Measurements from ENCODE around the gene CPNE7.

Gene CPNE7

GRCh38 chr16:89575247-89576152 lies at the start of gene CPNE7:
Gene CPNE7, plus strand, starts transcription at chr16:89575758. Its CDS starts 140 bp downstream, at chr16:89575898.
- DNase-seq: no peak

- no peak for DNase-seq
Measured at GRCh38 chr16:89529097-89529496, 46.5 kb upstream of the CPNE7 start.

GRCh38 chr16:89530401-89531381 lies 44.9 kb upstream of the CPNE7 start:
- no peak for DNase-seq

- no peak for DNase-seq
Measured at GRCh38 chr16:89531821-89532526, 43.6 kb upstream of the CPNE7 start.

- peak; percentile 97 for DNase-seq
Measured at GRCh38 chr16:89534252-89534756, 41.3 kb upstream of the CPNE7 start.

- DNase-seq: no peak
Measured at GRCh38 chr16:89536371-89536770, 39.2 kb upstream of the CPNE7 start.

GRCh38 chr16:89536886-89537548 lies 38.5 kb upstream of the CPNE7 start:
- DNase-seq: no peak

GRCh38 chr16:89537549-89537925 lies 38.0 kb upstream of the CPNE7 start:
- no peak for DNase-seq

GRCh38 chr16:89538286-89538685 lies 37.3 kb upstream of the CPNE7 start:
- DNase-seq: no peak

GRCh38 chr16:89540557-89540956 lies 35.0 kb upstream of the CPNE7 start:
- no peak for DNase-seq

GRCh38 chr16:89541792-89542191 lies 33.8 kb upstream of the CPNE7 start:
- no peak for DNase-seq

- DNase-seq: no peak
Measured at GRCh38 chr16:89544113-89544512, 31.4 kb upstream of the CPNE7 start.

- DNase-seq: no peak
Measured at GRCh38 chr16:89544713-89545043, 30.9 kb upstream of the CPNE7 start.

- DNase-seq: no peak
Measured at GRCh38 chr16:89545044-89545830, 30.3 kb upstream of the CPNE7 start.

- DNase-seq: no peak
Measured at GRCh38 chr16:89545831-89546574, 29.6 kb upstream of the CPNE7 start.

GRCh38 chr16:89546781-89547180 lies 28.8 kb upstream of the CPNE7 start:
- DNase-seq: no peak

- no peak for DNase-seq
Measured at GRCh38 chr16:89547291-89547690, 28.3 kb upstream of the CPNE7 start.

GRCh38 chr16:89547860-89548259 lies 27.7 kb upstream of the CPNE7 start:
- no peak for DNase-seq

GRCh38 chr16:89548344-89549006 lies 27.1 kb upstream of the CPNE7 start:
- DNase-seq: no peak
